Measurements from ENCODE around the gene SNX17. TPM values are rescaled to one million over a fixed set of nuclear protein-coding genes. Genes with fewer than 3 reads are reported as not detected.

Gene SNX17
- total RNA-seq, 1 experiment from 2014 or later: 186 TPM

GRCh38 chr2:27363933-27364332, 6.5 kb upstream of the SNX17 start:
- no peak for DNase-seq (ENCODE audit: low read depth)

GRCh38 chr2:27369471-27370025, 868 bp upstream of the SNX17 start:
- DNase-seq (ENCODE audit: low read depth): peak; percentile 66

DNA sequence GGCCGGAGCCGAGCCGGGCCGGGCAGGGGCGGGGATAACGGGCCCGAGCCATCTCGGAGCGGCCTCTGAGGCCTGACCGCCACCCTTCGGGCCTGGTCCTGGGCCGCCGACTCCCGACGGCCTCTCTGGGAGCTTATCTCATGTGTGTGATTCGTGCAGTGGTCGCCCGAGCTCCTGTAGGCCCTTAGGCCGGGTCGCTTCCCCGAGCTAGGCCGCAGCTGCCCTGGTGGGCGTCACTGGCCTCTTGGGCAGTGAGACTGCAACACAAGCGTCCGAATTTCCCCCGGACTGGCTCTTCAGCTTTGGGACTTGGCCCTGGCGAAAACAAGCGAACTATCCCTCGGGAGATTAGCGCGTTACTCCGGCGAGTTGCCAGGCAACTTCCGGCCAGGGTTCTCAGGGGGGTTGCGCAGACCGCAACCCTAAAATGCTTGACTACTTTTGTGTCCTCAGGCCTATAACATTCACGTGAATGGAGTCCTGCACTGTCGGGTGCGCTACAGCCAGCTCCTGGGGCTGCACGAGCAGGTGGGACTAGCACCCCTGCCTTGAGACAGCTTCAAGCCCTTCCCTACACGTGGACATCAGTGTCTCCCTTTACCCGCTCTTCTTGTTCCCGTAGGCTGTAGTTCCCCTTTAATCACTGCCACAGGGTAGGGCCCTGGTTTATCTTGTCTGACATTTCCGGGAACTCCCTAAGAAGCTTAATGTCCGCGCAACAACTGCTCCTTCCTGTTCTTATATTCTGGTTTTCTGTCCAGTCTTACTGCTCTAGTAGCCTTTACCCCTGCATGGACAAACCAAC, 602 bp downstream of the SNX17 start:
- DNase-seq (ENCODE audit: low read depth): peak; percentile 54

- DNase-seq (ENCODE audit: low read depth): no peak
These were observed 2.5 kb downstream of the SNX17 start for GRCh38 chr2:27372937-27373336.

GRCh38 chr2:27373567-27373966, 3.2 kb downstream of the SNX17 start:
- no peak for DNase-seq (ENCODE audit: low read depth)

- no peak for DNase-seq (ENCODE audit: low read depth)
These were observed 5.2 kb downstream of the SNX17 start for GRCh38 chr2:27375513-27376099.

DNA sequence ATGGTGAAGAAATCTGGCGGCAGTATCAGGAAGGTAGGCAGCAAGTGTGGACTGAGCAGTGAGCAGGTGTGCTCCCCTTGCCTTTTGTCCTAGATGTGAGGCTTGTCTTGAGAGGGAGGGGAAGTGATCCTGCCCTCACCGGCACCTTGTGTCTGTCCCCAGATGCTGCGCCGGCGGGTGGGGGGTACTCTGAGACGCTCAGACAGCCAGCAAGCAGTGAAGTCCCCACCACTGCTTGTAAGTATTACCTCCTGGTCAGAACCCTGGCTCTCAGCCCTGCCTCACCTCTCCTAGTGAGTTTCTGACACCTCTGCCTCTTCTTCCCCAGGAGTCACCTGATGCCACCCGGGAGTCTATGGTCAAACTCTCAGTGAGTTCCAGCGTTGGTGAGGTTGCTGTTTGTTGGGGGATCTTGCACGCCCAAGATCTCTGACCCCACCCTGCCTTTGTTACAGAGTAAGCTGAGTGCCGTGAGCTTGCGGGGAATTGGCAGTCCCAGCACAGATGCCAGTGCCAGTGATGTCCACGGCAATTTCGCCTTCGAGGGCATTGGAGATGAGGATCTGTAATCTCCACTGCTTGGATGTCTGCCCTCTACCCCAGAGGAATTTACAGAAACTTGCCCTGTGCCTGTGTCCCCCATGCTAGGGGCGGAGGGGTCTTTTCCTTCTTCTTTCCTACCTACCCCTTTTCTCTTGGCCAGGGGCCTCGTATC, 5.9 kb downstream of the SNX17 start:
- DNase-seq (ENCODE audit: low read depth): no peak

- DNase-seq (ENCODE audit: low read depth): no peak
These were observed 6.6 kb downstream of the SNX17 start for GRCh38 chr2:27376866-27377617.

GRCh38 chr2:27377618-27378095, 7.2 kb downstream of the SNX17 start:
- DNase-seq (ENCODE audit: low read depth): no peak

DNA sequence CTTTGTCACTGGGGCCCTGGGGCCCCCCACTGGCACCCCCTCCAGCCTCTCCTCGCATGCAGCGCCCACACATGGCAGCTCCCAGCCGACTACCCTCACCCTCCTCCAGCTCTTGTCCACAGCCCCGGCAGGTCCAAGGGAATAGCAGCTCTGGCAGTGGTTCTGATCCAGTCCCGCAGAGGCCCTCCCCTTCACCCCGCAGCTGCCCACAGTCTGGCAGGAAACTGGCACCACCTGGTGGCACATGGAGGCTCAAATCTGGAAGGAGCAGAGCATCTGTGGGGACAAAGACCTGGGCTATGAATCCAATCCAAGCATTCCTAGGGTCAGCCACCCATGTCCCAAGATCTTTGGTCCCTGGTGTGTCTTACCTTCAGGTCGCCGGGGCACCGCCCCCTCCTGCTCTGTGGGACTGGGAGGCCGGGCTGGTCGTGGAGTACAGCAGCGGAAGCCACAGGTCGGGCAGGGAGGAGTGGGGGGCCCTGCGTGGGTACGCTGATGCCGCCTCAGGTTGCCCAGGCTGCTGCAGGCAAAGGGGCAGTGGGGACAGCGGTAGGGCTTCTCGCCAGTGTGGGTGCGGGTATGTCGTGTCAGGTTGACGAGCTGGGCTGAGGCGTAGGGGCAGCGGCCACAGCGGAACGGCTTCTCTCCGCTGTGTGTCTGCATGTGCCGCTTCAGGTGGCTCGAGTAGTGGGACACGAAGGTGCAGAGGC, 7.8 kb downstream of the SNX17 start:
- peak; percentile 27 for DNase-seq (ENCODE audit: low read depth)

DNA sequence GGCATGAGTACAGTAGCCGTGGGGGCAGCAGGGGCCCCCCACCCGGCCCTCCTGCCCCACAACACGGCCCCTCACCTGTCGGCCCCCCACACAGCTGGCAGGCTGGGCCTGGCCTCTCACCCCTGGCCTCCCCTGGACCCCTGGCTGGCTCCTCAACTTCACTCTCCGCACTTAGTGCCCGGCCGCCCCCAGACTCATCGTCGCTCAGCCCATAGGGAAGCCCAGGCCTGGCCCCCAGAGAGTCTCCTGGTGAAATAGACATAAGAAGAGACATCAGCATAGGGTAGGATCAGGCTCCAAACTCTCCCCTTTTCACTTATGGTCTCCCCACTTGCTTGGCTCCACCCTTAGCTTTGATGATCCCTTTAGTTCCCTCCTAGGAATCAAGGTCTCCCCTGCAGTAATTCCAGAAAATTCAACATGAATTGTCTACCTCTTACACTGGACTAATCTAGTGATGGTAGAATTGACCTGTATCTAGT, 8.4 kb downstream of the SNX17 start:
- DNase-seq (ENCODE audit: low read depth): no peak

DNA sequence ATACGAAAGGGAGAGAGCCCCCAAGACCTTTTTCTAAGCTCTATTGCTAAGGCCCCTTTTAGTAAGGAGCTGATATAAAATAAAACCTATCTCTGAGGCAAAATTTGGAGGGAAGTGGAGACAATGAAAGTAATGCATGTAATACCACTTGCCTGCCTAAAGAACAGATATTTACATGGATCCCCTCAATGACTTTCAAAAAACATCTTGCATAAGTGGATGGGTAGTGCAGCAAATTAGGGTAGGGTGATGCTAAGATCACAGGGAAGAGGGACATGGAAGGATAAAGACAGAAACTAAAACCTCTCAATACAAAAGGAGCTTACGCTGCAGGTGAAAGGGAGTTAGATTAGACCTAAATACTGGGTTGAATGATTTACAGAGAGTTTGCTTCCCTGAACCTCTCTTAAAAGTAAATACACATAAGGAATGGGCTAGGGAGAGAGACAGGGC, 9.0 kb downstream of the SNX17 start:
- DNase-seq (ENCODE audit: low read depth): no peak

DNA sequence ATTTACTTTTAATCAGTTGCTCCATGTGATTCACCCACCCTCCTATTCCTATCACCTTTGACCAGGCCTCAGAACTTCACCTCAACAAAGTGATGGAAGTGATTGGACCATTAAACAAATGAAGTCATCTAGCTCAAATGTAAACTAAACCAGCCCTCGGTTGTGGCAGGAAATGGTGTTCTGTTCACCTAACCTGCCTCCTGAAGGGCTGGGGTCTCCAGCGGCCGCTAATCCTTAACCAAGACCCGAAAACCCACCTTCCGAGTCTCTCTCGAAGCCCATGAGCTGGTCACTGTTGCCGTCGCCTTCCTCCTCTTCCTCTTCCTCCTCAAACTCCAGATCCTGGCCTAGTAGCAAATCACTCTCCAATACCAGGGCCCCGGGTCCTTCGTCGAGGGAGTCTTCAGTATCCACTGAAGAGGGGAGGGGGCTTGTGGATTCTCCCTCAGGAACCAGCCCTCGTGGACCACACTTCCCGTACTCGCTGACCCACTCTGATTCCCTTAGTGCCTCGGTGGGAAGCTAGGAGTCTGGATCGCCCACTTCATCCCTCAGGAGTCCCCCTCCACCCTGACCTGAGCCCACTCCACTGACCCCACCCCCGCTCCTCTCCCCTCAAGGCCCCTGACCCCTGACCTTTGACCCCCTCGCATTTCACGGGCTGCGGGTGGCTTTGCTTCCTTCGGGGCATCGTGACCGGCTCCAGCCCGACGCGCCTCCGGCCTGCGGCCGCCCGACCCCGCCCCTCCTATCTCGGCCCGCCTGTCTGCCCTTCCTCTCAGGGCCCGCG, 9.6 kb downstream of the SNX17 start:
- peak; percentile 29 for DNase-seq (ENCODE audit: low read depth)

DNA sequence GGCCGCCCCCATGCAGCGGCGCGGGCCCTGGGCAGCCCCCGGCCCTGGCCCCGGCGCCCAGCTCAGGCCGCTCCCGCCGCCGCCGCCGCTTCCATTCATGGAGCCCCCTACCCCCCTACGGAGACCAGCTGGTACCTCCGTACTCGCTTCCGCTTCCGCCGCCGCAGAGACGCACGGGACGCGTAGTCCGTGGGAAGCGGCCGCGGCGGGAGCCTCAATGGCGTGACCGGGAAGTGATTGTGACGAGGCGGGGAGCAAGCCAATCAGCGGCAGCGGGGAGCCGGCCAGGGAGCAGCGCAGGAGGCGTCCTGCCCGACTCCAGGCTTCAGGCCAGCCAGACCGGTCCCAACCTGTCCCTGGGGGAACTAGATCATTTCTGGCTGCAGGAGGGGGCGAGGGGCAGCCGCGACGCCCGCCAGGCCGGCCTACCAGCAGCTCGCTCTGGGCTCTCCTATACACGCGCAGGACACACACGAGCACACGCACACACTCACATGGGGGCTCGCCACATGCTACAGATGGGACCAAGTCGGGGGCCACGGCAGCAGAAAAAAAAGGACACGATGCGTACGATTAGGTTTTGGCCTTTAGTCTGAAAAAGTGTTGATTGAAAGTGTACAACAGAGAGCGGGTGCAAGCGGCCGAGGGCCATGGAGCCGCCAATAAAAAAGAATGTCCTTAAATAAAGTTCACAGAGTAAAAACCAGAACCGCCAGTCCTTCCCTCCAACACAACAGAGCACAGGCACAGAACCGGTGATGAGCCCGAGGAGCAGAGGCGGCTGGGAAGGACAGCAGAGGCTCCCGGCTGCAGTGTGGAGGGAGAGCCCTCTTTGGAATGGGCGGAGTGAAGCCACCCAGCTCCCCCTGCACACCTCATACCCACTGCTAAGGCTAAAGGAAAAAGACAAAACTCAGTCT, 10.5 kb downstream of the SNX17 start, which contains the start of gene ZNF513:
Gene ZNF513 (minus strand): TSS at position 109 of the 920 bp plus-strand sequence. CDS start 208 bp downstream, outside the sequence.
- DNase-seq (ENCODE audit: low read depth): peak; percentile 93

- no peak for DNase-seq (ENCODE audit: low read depth)
These were observed 11.3 kb downstream of the SNX17 start for GRCh38 chr2:27381577-27382181.

- no peak for DNase-seq (ENCODE audit: low read depth)
These were observed 20.6 kb downstream of the SNX17 start for GRCh38 chr2:27390822-27391679.

DNA sequence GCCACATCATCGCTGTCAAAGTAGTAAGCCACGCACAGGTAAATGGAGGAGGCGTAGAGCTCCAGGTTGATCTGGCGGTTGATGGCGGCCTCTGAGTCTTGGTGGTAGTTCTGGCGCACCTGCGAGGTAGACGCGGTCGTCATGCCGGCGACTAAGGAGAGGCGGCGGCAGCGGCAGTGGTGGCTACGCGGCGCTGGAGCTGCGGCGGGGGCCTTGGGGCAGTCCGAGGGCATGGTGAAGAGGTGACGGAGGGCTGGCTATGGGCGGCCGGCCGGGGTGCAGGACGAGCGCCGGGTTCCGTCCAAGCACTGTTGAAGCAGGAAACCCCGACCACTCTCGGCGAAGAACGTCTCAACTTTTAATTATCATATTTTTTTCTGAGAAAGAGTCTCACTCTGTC, 22.8 kb downstream of the SNX17 start:
- DNase-seq (ENCODE audit: low read depth): no peak
